Measurements from ENCODE around the gene BAHD1.

DNA sequence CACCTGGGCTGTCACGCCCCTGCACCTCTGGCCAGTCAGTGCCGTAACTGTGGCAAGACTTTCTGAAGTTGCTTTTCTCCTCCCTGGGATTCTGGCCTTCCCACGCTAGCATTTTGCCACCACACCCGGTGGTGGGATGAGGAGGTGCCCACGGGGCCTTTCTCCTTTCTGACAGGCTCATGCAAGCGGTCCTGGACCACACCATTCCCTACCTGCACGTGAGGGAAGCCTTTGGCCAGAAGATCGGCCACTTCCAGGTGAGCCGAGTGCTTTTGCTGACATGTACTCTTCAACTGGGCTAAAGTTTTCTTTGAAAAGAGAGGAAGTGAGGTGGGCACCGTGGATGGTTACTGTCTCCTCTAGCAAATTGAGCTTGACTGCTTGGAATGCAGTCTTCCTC, 25.5 kb upstream of the BAHD1 start:
- no peak for TF ChIP-seq POLR2A (IDR thresholded peaks at IDR 0.05)
- TF ChIP-seq, protein P1, sequence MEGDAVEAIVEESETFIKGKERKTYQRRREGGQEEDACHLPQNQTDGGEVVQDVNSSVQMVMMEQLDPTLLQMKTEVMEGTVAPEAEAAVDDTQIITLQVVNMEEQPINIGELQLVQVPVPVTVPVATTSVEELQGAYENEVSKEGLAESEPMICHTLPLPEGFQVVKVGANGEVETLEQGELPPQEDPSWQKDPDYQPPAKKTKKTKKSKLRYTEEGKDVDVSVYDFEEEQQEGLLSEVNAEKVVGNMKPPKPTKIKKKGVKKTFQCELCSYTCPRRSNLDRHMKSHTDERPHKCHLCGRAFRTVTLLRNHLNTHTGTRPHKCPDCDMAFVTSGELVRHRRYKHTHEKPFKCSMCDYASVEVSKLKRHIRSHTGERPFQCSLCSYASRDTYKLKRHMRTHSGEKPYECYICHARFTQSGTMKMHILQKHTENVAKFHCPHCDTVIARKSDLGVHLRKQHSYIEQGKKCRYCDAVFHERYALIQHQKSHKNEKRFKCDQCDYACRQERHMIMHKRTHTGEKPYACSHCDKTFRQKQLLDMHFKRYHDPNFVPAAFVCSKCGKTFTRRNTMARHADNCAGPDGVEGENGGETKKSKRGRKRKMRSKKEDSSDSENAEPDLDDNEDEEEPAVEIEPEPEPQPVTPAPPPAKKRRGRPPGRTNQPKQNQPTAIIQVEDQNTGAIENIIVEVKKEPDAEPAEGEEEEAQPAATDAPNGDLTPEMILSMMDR (IDR thresholded peaks at IDR 0.05) = no peak

All from adrenal gland (tissue), 5 donors.